ENCODE data around the gene P2RX6.

Gene P2RX6

DNA sequence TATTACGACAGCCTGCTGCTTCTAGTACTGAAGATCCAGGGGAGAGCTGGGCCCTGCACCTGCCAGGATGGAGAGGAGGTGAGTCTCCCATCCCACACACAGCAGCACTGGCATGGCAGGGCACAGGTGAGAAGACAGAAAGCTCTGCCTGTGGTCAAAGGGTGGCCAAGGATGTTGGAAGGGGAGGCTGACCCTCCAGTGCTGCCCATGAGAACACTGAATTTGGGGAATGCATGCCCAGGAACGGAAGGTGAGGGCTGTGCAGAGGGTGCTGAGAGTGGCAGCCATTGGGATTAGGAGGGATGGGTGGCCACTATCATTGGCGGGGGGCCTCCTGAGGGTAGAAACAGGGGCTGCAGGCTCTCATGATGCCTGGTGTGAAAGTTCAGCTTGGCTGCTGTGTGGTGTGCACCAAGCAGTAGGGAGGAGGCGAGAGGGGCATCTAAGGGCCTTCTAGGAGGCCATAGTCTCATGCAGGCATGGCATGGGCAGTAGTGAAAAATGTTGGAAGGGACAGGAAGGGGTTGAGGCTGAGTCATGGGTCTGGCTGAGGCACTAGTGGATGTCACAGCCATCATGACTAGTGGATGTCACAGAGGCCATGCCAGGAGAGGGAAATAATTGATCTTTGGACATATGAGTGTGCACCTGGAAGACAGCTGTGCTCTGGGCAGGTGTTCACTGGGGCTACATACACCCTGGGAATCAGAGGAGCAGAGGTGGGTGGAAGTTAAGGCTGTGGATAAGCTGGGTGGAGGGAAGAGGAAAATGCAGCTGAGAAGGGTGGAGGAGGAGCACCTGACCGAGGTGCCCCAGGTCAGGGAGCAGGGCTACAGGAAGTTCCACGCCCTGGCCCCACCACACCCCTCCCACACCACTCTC, 28.3 kb downstream of the P2RX6 start:
- TF ChIP-seq ZNF384 (IDR thresholded peaks at IDR 0.05) (no peak), ELF4 (IDR thresholded peaks at IDR 0.05) (no peak), ARNT (IDR thresholded peaks at IDR 0.05) (no peak)
- ChIA-PET POLR2A (no interaction called here), CTCF (no interaction called here)
- no peak for DNase-seq (ENCODE audit: extremely low spot score)

DNA sequence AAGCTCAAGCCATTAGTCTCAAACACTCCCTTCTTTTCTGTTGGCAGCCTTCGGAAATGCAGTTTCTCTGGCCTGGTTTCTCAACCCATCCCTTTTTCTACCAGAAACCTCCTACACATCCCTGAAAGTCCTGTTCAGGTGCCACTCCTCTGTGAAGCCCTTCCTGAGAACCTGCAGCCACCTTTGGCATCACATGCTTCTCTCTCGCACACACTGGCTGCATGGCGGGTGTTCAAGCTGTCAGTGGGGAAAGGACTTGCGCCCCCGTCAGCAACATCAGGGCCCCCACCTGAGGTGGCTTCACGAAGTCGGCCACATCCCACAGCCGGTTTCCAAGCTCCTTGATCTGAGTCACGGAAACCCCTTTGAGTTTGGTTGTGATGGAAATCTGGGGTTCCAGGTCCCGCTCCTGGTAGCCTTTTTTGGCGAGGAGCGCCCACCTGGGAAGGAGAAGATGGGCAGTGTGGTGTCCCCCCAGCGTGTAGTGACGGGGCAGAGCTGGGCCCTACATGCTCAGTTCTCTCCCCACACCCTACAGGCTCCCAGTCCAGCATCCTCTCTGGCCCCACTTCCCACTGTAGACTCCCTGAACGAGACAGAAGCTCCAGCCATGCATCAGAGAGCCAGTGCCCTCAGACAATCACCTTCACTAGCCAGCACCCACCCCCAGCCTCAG, 29.0 kb downstream of the P2RX6 start:
- CTCF ChIA-PET, result no interaction called here
- POLR2A ChIA-PET, result no interaction called here

DNA sequence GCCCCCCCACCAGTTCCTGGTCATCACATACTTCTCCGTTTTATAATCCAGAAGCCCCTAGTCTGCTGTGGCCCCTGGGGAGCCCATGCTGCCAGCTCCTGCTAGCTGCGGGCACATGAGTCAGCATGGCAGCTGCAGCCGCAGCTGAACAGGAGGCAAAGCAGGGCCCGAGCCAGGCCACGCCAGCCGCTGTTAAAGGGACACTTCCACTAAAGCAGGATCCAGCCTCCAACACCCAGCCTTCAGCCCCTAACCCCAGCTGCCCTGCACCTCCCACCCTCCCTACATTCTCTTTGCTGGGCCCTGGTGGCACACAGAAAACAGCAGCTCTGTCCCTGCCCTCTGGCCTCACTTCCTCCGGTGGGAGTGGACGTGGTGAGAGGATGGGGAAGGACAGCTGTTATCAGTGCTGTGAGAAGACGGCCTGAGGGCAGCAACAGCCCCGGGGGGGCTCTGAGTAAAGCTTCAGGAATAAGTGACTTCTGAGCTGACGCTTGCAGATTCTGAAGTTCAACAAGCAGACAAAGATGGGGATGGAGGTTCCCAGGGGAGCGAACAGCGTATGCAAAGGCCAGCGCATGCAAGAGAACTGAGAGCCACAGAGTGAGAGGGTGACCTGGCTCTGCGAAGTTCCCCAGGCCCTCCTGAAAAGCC, 30.1 kb downstream of the P2RX6 start:
- CTCF ChIA-PET, result no interaction called here
- POLR2A ChIA-PET, result interaction anchor here (1.4 to 2.1 kb wide), 3 partner anchors 43 to 63 kb away, joined by 5 to 7 read pairs (median 5); partner anchors contain the start of genes LZTR1 and THAP7
- TF ChIP-seq L3MBTL2 (conservative IDR thresholded peaks at IDR 0.05), result no peak
- no peak for TF ChIP-seq SP1 (IDR thresholded peaks at IDR 0.05)
- no peak for TF ChIP-seq FOXM1 (IDR thresholded peaks at IDR 0.05; ENCODE audit: borderline replicate concordance)
- TF ChIP-seq TARDBP (IDR thresholded peaks at IDR 0.05), result no peak
- no peak for TF ChIP-seq ELF4 (IDR thresholded peaks at IDR 0.05)
- no peak for TF ChIP-seq FOXA1 (IDR thresholded peaks at IDR 0.05)
- TF ChIP-seq CTBP1 (IDR thresholded peaks at IDR 0.05; ENCODE audit: borderline replicate concordance), result no peak
- TF ChIP-seq HDGF (IDR thresholded peaks at IDR 0.05; ENCODE audit: borderline replicate concordance), result no peak
- no peak for TF ChIP-seq FOXK2 (IDR thresholded peaks at IDR 0.05)
- TF ChIP-seq NFRKB (IDR thresholded peaks at IDR 0.05), result no peak
- no peak for TF ChIP-seq SUZ12 (IDR thresholded peaks at IDR 0.05)
- TF ChIP-seq, protein P1, sequence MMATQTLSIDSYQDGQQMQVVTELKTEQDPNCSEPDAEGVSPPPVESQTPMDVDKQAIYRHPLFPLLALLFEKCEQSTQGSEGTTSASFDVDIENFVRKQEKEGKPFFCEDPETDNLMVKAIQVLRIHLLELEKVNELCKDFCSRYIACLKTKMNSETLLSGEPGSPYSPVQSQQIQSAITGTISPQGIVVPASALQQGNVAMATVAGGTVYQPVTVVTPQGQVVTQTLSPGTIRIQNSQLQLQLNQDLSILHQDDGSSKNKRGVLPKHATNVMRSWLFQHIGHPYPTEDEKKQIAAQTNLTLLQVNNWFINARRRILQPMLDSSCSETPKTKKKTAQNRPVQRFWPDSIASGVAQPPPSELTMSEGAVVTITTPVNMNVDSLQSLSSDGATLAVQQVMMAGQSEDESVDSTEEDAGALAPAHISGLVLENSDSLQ (IDR thresholded peaks at IDR 0.05), result no peak
- no peak for TF ChIP-seq ARNT (IDR thresholded peaks at IDR 0.05)
- TF ChIP-seq BHLHE40 (IDR thresholded peaks at IDR 0.05; ENCODE audit: borderline replicate concordance), result no peak
- TF ChIP-seq LEF1 (IDR thresholded peaks at IDR 0.05; ENCODE audit: borderline replicate concordance), result no peak
- DNase-seq (ENCODE audit: extremely low spot score), result no peak

More for the DNA sequence above, 29.0 kb downstream of the P2RX6 start:
- no peak for TF ChIP-seq ELF4 (IDR thresholded peaks at IDR 0.05)
- TF ChIP-seq FOXA1 (IDR thresholded peaks at IDR 0.05), result no peak
- TF ChIP-seq BHLHE40 (IDR thresholded peaks at IDR 0.05; ENCODE audit: borderline replicate concordance), result no peak
- DNase-seq (ENCODE audit: extremely low spot score), result no peak

DNA sequence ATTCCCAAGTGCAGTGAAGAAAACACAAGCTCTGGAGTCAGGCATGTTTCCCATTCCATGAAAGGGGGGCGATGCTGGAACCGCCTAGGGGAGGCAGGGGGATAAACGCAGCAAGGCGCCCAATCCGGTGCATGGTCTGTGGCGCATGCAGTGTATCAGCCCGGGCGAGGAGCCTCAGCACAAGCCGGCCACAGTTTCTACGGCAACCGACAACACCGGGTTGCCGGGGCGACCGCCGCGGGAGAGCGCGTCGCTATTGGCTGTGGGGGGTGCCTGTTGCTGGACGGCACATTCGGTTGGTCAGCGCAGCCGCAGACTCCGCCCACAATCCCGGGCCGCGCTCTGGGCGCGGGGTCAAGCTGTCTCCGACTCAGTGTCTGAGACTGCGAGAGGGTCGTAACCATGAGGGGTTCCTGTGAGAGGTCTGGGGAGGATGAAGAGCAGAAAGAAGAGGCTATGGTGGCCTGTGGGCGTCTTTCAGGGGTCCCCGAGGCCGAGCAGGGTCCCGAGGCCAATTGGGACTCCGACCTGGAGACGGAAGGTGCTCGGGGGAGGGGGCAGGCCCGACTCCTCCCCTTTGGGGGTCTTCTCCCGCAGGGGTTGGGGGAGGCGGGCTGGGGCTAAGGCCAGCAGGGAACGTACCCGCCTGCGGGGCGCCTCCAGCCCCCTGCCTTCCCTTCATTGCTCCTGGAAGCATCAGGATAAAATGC, 30.8 kb downstream of the P2RX6 start, which contains the start of gene LRRC74B:
TSS of gene LRRC74B (plus strand) at position 362 of the 710 bp plus-strand sequence. CDS start at position 403, 41 bp downstream.
- POLR2A ChIA-PET, result interaction anchor here (0.9 to 2.1 kb wide), 4 partner anchors 9 to 63 kb away, joined by 3 to 7 read pairs (median 5); partner anchors contain the start of genes LZTR1 and THAP7
- CTCF ChIA-PET, result interaction anchor here (0.7 to 1.0 kb wide), 2 partner anchors 25 to 82 kb away, joined by 3 to 6 read pairs; no protein-coding TSS in a partner anchor
- peak; percentile 98 for DNase-seq (ENCODE audit: extremely low spot score)
- no peak for TF ChIP-seq HDGF (IDR thresholded peaks at IDR 0.05; ENCODE audit: borderline replicate concordance)
- TF ChIP-seq, protein P1 (IDR thresholded peaks at IDR 0.05), result peak; percentile 99

DNA sequence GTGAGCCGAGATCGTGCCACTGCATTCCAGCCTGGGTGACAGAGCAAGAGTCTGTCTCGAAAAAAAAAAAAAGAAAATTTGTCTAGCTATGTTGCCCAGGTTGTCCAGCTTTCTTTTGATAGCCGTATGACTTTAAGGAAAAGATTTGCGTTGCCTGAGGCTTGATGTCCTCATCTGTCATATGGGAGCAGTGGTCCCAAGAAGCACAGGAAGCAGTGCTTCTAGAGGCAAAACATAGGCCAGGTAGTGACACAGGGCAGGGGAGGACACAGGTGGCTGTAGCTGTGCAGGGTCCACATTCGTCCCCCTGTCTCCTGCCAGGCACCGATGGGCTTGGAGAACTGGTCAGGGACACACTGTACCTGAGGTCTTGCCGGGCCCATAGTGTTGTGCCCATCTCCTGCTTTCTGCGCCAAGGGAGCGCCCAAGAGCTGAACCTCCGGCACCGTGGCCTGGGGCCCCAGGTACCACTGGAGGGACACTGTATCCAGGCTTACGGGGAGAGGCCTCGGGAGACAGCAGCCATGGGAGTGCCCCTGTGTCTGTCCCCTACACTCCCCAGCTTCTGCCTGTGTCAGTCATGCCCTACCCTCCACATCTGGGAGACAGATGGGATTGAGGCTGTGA, 32.2 kb downstream of the P2RX6 start:
- POLR2A ChIA-PET, result no interaction called here
- TF ChIP-seq LEF1 (IDR thresholded peaks at IDR 0.05; ENCODE audit: borderline replicate concordance) (no peak), BHLHE40 (IDR thresholded peaks at IDR 0.05; ENCODE audit: borderline replicate concordance) (no peak), ZNF384 (IDR thresholded peaks at IDR 0.05) (no peak), FOXA1 (IDR thresholded peaks at IDR 0.05) (no peak), CTBP1 (IDR thresholded peaks at IDR 0.05; ENCODE audit: borderline replicate concordance) (no peak), HDGF (IDR thresholded peaks at IDR 0.05; ENCODE audit: borderline replicate concordance) (no peak), L3MBTL2 (conservative IDR thresholded peaks at IDR 0.05) (no peak), FOXM1 (IDR thresholded peaks at IDR 0.05; ENCODE audit: borderline replicate concordance) (no peak), SP1 (IDR thresholded peaks at IDR 0.05) (no peak), NFRKB (IDR thresholded peaks at IDR 0.05) (no peak)
- TF ChIP-seq, protein P1 (IDR thresholded peaks at IDR 0.05), result no peak
- no peak for DNase-seq (ENCODE audit: extremely low spot score)
- CTCF ChIA-PET, result interaction anchor here (0.9 kb wide), 1 partner anchor 26 kb away, joined by 5 read pairs; no protein-coding TSS in a partner anchor
